ENCODE data around the gene AQP2. TPM values are rescaled to one million over a fixed set of nuclear protein-coding genes. Genes with fewer than 3 reads are reported as not detected.

AQP2 gene
- total RNA-seq, 1 donor from 2014 or later = not detected

DNA sequence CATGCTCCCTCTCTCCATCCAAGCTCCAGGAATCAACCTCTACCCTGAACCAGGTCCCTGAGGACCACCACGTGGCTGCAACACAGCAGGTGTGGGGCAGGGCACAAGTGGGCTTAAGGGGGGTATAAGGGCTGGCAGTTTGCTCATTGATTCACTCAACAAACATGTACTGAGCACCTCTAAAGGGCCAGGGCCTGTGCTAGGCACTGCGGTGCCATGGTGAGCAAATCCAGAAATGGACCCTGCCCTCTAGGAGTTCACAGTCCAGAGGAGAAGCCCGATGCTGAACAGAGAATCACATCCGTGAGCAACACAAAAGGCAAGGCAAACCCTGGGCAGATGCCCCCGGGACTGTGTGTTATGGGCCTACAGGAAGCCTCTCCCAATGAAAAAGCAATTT is 6.5 kb upstream of the AQP2 start:
- Histone ChIP-seq H3K36me3 (ENCODE audit: control insufficient read depth, insufficient read depth, low read length) (no peaks in the 10 kb centered on the region), H3K4me3 (ENCODE audit: low read depth, low read length) (no peak overlapping the region), H3K27me3 (ENCODE audit: control insufficient read depth, insufficient read depth, low read length) (no peaks in the 10 kb centered on the region)
- TF ChIP-seq CTCF (IDR thresholded peaks at IDR 0.05; ENCODE audit: insufficient read depth, low read length, severe bottlenecking) = no peak
- peak; percentile 91 for FAIRE-seq
- no peak for DNase-seq (ENCODE audit: low read depth)

- Histone ChIP-seq H3K4me3 (ENCODE audit: low read depth, low read length) (no peak overlapping the region), H3K36me3 (ENCODE audit: control insufficient read depth, insufficient read depth, low read length) (no peaks in the 10 kb centered on the region), H3K27me3 (ENCODE audit: control insufficient read depth, insufficient read depth, low read length) (no peaks in the 10 kb centered on the region)
- FAIRE-seq (no peak), DNase-seq (ENCODE audit: low read depth) (no peak)
- no peak for TF ChIP-seq CTCF (IDR thresholded peaks at IDR 0.05; ENCODE audit: insufficient read depth, low read length, severe bottlenecking)
Observed at GRCh38 chr12:49944718-49945117, 5.8 kb upstream of the AQP2 start.

- FAIRE-seq (no peak), DNase-seq (ENCODE audit: low read depth) (peak; percentile 66)
- H3K4me3 ChIP-seq (ENCODE audit: low read depth, low read length) = no peak overlapping the region
- H3K36me3 ChIP-seq (ENCODE audit: control insufficient read depth, insufficient read depth, low read length) = no peaks in the 10 kb centered on the region
- H3K27me3 ChIP-seq (ENCODE audit: control insufficient read depth, insufficient read depth, low read length) = no peaks in the 10 kb centered on the region
- peak; percentile 96 for TF ChIP-seq CTCF (IDR thresholded peaks at IDR 0.05; ENCODE audit: insufficient read depth, low read length, severe bottlenecking)
Observed at GRCh38 chr12:49945394-49946080, 5.0 kb upstream of the AQP2 start.

- DNase-seq (ENCODE audit: low read depth) (no peak), FAIRE-seq (no peak)
- no peak for TF ChIP-seq CTCF (IDR thresholded peaks at IDR 0.05; ENCODE audit: insufficient read depth, low read length, severe bottlenecking)
- no peaks in the 10 kb centered on the region for H3K27me3 ChIP-seq (ENCODE audit: control insufficient read depth, insufficient read depth, low read length)
- H3K4me3 ChIP-seq (ENCODE audit: low read depth, low read length) = no peak overlapping the region
- H3K36me3 ChIP-seq (ENCODE audit: control insufficient read depth, insufficient read depth, low read length) = no peaks in the 10 kb centered on the region
Observed at GRCh38 chr12:49946086-49946485, 4.5 kb upstream of the AQP2 start.

DNA sequence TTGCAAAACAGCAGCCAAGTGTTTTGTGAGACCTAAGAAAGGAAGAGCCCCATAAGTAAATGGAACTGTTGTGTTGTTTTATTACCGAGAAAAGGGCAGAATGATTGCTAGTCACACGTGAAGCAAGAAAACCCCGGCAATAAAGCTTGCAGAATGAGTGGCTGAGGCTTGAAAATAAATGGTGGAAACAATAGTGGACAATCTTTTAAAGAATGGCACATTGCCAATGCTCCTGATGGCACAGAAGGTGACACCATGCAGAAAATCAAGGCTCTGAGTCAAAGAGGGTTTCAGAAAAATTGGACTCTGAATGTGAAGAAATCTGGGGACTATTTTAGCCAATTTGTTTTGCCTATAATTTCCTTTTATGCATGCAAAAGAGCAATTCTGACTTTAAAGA is 4.0 kb upstream of the AQP2 start:
- DNase-seq (ENCODE audit: low read depth) (no peak), FAIRE-seq (no peak)
- no peaks in the 10 kb centered on the region for H3K36me3 ChIP-seq (ENCODE audit: control insufficient read depth, insufficient read depth, low read length)
- H3K27me3 ChIP-seq (ENCODE audit: control insufficient read depth, insufficient read depth, low read length) = no peaks in the 10 kb centered on the region
- H3K4me3 ChIP-seq (ENCODE audit: low read depth, low read length) = no peak overlapping the region
- no peak for TF ChIP-seq CTCF (IDR thresholded peaks at IDR 0.05; ENCODE audit: insufficient read depth, low read length, severe bottlenecking)

Data from bronchial epithelial cell (primary cell).